GM10248 (cell line): ENCODE data around the gene SH3GLB1.
"Not testable (repeated sequence)": the region's sequence is repeated elsewhere in the genome, so short reads cannot be mapped to it uniquely, and the experiment has no call there.

Source experiments
- CTCF ChIA-PET: fragments of 300-600 bp; sonication (Branson Sonifier 250); formaldehyde crosslinking; extraction: SDS; loops from one replicate; lab custom pipeline; 2021; ENCODE audit warnings: antibody characterized with exemption; lab: Yijun Ruan, JAX
- POLR2A ChIA-PET: fragments of 350-650 bp; sonication (Branson Sonifier 250); formaldehyde crosslinking; extraction: SDS; loops from one replicate; lab custom pipeline; 2020; ENCODE audit warnings: antibody characterized with exemption; lab: Yijun Ruan, JAX
- DNase-seq: peaks from one replicate; pipeline ENCODE4 v3.0.0; 2012; ENCODE audit errors: extremely low spot score
- CTCF ChIP-seq: IDR thresholded peaks from 2 replicates; pipeline ENCODE4 v1.5.1; 2012; ENCODE audit warnings: mild to moderate bottlenecking, low read depth; ENCODE audit errors: extremely low read depth, missing control alignments, control extremely low read depth

SH3GLB1 gene

GRCh38 chr1:86704458-86704971, at the start of gene SH3GLB1:
Gene SH3GLB1, plus strand, starts transcription at chr1:86704576. Its CDS starts 324 bp downstream, at chr1:86704900.
- peak; percentile 90 for DNase-seq
- TF ChIP-seq CTCF: peak; percentile 88
- ChIA-PET POLR2A (interaction anchor here (0.7 to 0.8 kb wide), 3 partner anchors 9 to 13 kb away, joined by 3 to 5 read pairs (median 4); no protein-coding TSS in a partner anchor), CTCF (interaction anchor here (0.7 to 5.3 kb wide), 57 partner anchors 11 to 1249 kb away, joined by 3 to 143 read pairs (median 4); partner anchors contain the start of genes HS2ST1 and SELENOF)

- DNase-seq, POLR2A ChIA-PET: not testable (repeated sequence)
- CTCF ChIA-PET: interaction anchor here (0.9 kb wide), 1 partner anchor 9 kb away, joined by 3 read pairs; no protein-coding TSS in a partner anchor
Observed at GRCh38 chr1:86658381-86658780, 46.0 kb upstream of the SH3GLB1 start.

GRCh38 chr1:86666368-86666767, 38.0 kb upstream of the SH3GLB1 start:
- POLR2A ChIA-PET: no interaction called here
- CTCF ChIA-PET: no interaction called here
- DNase-seq: no peak
- TF ChIP-seq CTCF: no peak

- no peak for DNase-seq
- POLR2A ChIA-PET: no interaction called here
- no peak for TF ChIP-seq CTCF
- CTCF ChIA-PET: interaction anchor here (0.7 to 1.1 kb wide), 4 partner anchors 17 to 307 kb away, joined by 3 to 5 read pairs (median 3); partner anchors contain the start of gene SH3GLB1
Observed at GRCh38 chr1:86687595-86687994, 16.8 kb upstream of the SH3GLB1 start.

GRCh38 chr1:86692641-86693040, 11.7 kb upstream of the SH3GLB1 start:
- CTCF ChIA-PET: interaction anchor here (5.9 kb wide), 1 partner anchor 12 kb away, joined by 37 read pairs; the partner anchor contains the start of gene SH3GLB1
- no peak for TF ChIP-seq CTCF
- DNase-seq: no peak
- POLR2A ChIA-PET: no interaction called here

- no peak for TF ChIP-seq CTCF
- DNase-seq: no peak
- ChIA-PET POLR2A (no interaction called here), CTCF (interaction anchor here (5.9 kb wide), 1 partner anchor 9 kb away, joined by 37 read pairs; the partner anchor contains the start of gene SH3GLB1)
Observed at GRCh38 chr1:86695400-86695799, 9.0 kb upstream of the SH3GLB1 start.

GRCh38 chr1:86696522-86696921, 7.9 kb upstream of the SH3GLB1 start:
- CTCF ChIA-PET: interaction anchor here (5.9 kb wide), 1 partner anchor 8 kb away, joined by 37 read pairs; the partner anchor contains the start of gene SH3GLB1
- POLR2A ChIA-PET: no interaction called here
- TF ChIP-seq CTCF: no peak
- no peak for DNase-seq
